ENCODE measurements around the gene LRRC32.

The LRRC32 gene

GRCh38 chr11:76649851-76650372 is 20.6 kb downstream of the LRRC32 start:
- TF ChIP-seq POU6F1 (CRISPR knock-in tag; IDR thresholded peaks at IDR 0.05; ENCODE audit: borderline replicate concordance, low read depth) = no peak
- no peak for TF ChIP-seq CREB5 (CRISPR knock-in tag; IDR thresholded peaks at IDR 0.05; ENCODE audit: low read depth)
- ATAC-seq = no peak

GRCh38 chr11:76649011-76649410 is 21.5 kb downstream of the LRRC32 start:
- TF ChIP-seq ZNF8 (CRISPR knock-in tag; IDR thresholded peaks at IDR 0.05) (no peak), ESRRG (CRISPR knock-in tag; IDR thresholded peaks at IDR 0.05) (no peak), POU6F1 (CRISPR knock-in tag; IDR thresholded peaks at IDR 0.05; ENCODE audit: borderline replicate concordance, low read depth) (no peak), ARNTL (CRISPR knock-in tag; IDR thresholded peaks at IDR 0.05; ENCODE audit: borderline replicate concordance, low read depth) (no peak), TSHZ2 (CRISPR knock-in tag; IDR thresholded peaks at IDR 0.05) (no peak), TCF4 (CRISPR knock-in tag; IDR thresholded peaks at IDR 0.05; ENCODE audit: borderline replicate concordance) (no peak), RARB (CRISPR knock-in tag; IDR thresholded peaks at IDR 0.05) (no peak), PATZ1 (CRISPR knock-in tag; IDR thresholded peaks at IDR 0.05; ENCODE audit: borderline replicate concordance) (no peak), CREB5 (CRISPR knock-in tag; IDR thresholded peaks at IDR 0.05; ENCODE audit: low read depth) (no peak), ZFP30 (CRISPR knock-in tag; IDR thresholded peaks at IDR 0.05) (no peak), ZNF565 (CRISPR knock-in tag; conservative IDR thresholded peaks at IDR 0.05; ENCODE audit: low read depth) (no peak), CSDC2 (CRISPR knock-in tag; IDR thresholded peaks at IDR 0.05) (no peak), PPARA (CRISPR knock-in tag; IDR thresholded peaks at IDR 0.05; ENCODE audit: borderline replicate concordance) (no peak), ZNF70 (CRISPR knock-in tag; IDR thresholded peaks at IDR 0.05) (no peak), ZC3H10 (CRISPR knock-in tag; IDR thresholded peaks at IDR 0.05) (no peak), ISL1 (CRISPR knock-in tag; IDR thresholded peaks at IDR 0.05) (no peak), SNAI2 (CRISPR knock-in tag; IDR thresholded peaks at IDR 0.05) (no peak), TOX (CRISPR knock-in tag; IDR thresholded peaks at IDR 0.05; ENCODE audit: borderline replicate concordance) (no peak), BACH2 (CRISPR knock-in tag; IDR thresholded peaks at IDR 0.05; ENCODE audit: borderline replicate concordance) (no peak)
- no peak for ATAC-seq

GRCh38 chr11:76648061-76648460 is 22.5 kb downstream of the LRRC32 start:
- ATAC-seq = no peak
- TF ChIP-seq CREB5 (CRISPR knock-in tag; IDR thresholded peaks at IDR 0.05; ENCODE audit: low read depth) (no peak), CSDC2 (CRISPR knock-in tag; IDR thresholded peaks at IDR 0.05) (no peak), GLIS3 (CRISPR knock-in tag; IDR thresholded peaks at IDR 0.05) (no peak), ZNF70 (CRISPR knock-in tag; IDR thresholded peaks at IDR 0.05) (no peak), TCF4 (CRISPR knock-in tag; IDR thresholded peaks at IDR 0.05; ENCODE audit: borderline replicate concordance) (no peak), PATZ1 (CRISPR knock-in tag; IDR thresholded peaks at IDR 0.05; ENCODE audit: borderline replicate concordance) (no peak), TOX (CRISPR knock-in tag; IDR thresholded peaks at IDR 0.05; ENCODE audit: borderline replicate concordance) (no peak), ZFP30 (CRISPR knock-in tag; IDR thresholded peaks at IDR 0.05) (no peak), ZC3H10 (CRISPR knock-in tag; IDR thresholded peaks at IDR 0.05) (no peak), ZNF565 (CRISPR knock-in tag; conservative IDR thresholded peaks at IDR 0.05; ENCODE audit: low read depth) (no peak), ESRRG (CRISPR knock-in tag; IDR thresholded peaks at IDR 0.05) (no peak), ZFP3 (CRISPR knock-in tag; IDR thresholded peaks at IDR 0.05) (no peak)

Data from SK-N-SH treated with all-trans-retinoic acid at 6 μM for 48 hours (cell line).